NCI-H128 (cell line): ENCODE measurements around the gene CTSV.
"Not testable (repeated sequence)": the region's sequence is repeated elsewhere in the genome, so short reads cannot be mapped to it uniquely, and the experiment has no call there.

Experiments used
- DNase-seq: peaks from one replicate; lab custom pipeline; 2025; ENCODE audit not compliant: unreplicated experiment; lab: John Stamatoyannopoulos, UW

CTSV gene

DNA sequence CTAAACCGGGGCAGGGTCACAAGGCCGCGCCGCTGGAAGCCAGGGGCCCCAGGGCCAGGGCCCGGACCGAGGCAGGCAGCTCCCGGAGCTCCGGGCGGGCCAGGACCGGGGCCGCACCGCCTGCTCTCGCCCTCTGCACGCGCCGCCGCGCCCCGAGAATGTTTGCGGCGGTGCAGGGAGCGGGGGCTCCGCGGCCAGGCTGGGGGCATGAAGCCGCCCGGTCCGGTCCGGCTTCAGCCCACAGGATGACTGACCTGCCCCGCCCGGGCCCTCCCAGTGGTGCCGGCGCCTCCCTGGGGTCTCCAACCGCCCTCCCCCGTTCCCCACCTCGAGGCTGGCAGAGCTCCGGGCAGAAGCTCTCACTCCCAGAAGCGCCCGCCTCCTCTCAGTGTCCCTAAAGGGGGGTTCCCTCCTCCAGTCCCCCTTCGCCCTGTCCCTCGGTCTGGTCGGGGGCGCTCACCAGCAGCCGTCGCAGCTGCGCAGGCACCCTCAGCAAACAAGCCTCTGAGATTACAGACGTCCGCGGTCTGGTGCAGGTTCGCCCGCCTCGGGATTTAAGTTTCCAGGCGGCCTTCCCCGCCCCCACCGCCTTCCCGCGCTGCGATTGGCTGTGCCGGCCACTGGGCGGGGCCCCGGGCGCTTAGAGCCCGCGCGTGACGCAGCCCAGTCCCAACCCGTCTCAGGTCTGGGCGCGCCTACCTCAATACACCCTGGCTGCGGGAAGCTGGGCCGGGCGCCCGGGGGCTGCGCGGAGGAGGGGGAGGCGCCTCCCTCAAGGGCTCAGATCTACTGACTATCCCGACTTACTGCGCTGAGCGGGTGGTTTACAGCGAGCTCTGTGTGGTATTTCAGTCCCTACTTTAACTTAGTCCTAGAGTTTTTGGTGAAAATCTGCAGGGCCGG lies at the start of gene CTSV:
Gene CTSV, minus strand, starts transcription at position 532 of the 903 bp plus-strand sequence. CDS start 1,099 bp downstream, outside the sequence.
- peak; percentile 81 for DNase-seq

DNA sequence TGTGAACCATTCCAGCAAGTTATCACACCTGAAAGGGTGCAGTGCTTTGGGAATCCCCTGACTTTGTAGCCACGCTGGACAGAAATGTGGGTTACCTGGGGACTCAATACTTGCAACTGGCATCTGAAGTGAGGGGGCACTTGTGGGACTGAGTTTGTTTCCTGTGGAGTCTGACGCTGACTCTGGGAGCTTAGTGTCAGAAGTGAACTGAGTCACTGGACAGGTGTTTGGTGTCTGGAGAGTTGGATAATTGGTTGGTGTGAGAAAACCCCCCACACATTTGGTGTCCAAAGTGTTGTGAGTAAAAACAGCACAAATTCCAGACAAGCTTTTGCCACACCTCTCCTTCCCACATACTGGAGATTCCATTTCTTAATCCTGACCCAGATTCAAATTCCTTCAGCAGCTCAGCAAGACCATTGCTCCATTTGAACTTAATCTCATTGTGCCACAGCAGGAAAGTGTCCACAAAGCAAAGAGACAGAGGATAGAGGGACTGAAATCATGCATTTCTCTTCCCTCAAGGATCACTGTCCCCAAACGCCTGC lies 48.8 kb upstream of the CTSV start:
- DNase-seq: not testable (repeated sequence)

DNA sequence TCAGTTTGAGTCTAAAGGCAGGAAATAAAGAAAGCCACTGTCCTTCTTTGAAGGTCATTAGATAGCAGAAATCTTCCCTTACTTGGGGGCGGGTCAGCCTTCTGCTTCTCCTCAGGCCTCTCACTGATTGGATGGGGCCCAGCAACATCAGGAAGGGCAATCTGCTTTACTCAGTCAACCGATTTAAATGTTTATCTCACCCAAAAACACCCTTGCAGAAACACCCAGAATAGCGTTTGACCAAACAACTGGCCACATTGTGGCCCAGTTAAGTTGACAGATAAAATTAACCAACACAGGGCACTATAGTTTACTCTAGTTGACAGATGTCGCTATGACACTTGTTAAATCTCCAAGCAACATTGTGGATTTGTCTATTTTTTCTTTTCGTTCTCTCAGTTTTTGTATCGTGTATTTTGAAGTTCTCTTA lies 45.6 kb upstream of the CTSV start:
- not testable (repeated sequence) for DNase-seq

DNA sequence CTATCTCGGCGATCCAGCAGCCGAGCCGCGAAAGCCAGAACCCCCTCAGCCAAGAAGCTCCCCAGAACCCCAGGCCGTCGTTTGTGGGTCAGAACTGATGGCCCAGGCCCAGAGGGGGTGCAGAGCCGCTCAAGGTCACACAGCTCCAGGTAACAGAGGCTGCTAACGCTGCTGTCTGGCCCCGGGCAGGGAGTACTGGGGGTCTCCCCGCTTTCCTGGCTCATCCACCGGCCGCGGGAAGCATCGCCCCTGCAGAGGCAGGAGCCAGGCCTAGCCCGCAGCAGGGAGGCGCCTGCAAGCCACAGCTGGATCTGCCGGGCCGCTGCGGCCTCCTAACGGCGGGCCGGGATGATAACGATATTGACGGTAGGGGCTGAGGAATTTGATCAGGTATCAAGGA lies 39.4 kb upstream of the CTSV start:
- DNase-seq: no peak

DNA sequence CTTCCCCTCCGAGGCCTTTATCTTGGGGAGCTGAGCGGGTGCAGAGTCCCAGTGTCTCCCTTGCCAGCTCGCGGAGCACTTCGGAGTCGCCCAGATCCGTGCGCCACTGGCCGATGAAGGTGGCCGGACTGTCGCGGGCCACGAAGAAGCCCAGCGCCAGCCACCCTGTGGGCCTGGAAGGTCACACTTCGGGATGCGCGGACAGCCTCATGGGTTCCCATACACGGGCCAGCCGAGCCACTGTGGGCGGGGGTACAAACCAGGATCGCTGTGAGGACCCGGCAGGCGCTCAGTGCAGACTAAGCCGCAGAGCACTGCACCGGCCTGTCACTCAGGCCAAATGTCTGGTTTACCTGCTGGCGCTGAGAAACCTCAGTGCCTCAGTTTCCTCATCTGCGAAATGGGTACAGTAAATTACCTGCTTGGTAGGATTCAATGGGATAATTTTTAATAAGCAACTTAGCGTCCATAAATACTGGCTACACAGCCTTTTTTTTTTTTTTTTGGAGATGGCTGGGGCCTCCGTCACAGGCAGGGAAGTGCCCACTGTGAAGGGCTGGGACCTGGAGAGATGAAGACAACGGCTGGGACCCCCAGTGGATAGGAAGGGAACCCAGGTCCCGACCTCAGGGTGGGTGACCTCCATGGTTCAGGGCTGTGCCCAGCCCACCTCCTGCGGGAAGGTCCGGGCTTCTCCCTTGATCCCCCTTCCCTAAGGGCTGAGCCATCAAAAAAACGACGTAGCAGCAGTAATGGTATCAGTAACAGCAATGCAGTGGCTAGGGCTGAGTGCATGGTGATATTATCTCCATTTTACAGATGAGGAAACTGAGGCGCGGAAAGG lies 38.7 kb upstream of the CTSV start:
- no peak for DNase-seq

DNA sequence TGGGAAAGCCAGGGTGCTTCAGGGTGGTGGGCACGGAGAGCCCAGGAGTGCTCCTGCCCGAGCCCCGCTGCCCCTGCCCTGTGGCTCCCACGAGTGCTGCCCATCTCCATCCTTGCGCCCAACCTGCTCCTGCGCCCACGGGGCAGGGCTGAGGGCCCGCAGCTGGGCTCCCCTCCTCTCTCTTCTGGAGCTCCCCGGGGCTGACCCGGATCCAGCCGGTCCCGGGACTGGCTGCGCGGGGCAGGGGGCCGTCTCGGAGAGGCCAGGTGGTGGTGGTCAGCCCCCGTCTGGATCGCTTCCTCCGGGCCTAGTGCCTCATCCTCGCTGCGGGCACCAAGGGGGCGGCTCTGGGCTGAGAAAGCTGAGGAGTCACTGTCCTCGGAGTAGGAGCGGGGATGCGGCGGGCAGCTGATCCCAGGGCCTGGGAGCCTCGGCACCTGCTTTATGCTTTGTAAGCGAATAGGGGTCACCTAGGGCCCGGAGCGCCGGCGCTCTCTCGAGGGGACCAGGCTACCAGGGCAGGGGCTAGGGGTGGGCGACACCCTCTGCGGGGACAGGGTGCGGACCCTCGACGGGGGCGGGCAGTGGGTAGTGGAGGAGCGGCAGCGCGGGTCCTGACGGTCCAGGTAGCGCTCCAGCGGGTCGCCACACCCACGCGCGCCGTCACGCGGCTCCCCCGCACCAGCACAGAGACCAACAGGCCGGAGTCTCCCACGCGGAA lies 37.9 kb upstream of the CTSV start:
- not testable (repeated sequence) for DNase-seq

DNA sequence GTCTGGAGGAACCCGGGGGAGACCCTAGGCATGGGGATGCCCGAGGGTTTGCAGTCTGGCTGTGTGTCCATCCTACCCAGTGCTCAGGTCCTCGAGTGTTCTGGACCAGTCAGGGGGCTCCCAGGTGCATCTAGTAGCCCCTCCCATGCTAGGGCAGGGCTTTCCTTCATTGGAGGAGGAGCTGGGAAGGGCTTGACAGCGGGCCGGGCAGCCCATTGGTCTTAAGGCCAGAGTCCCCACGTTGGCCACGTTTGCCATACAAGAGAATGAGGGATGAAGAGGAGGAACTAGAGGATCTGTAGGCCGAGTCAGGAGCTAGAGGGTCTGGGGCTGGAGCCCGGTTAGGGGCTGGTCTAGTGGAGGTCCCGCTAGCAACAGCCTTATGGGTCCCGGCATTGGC lies 37.3 kb upstream of the CTSV start:
- no peak for DNase-seq

DNA sequence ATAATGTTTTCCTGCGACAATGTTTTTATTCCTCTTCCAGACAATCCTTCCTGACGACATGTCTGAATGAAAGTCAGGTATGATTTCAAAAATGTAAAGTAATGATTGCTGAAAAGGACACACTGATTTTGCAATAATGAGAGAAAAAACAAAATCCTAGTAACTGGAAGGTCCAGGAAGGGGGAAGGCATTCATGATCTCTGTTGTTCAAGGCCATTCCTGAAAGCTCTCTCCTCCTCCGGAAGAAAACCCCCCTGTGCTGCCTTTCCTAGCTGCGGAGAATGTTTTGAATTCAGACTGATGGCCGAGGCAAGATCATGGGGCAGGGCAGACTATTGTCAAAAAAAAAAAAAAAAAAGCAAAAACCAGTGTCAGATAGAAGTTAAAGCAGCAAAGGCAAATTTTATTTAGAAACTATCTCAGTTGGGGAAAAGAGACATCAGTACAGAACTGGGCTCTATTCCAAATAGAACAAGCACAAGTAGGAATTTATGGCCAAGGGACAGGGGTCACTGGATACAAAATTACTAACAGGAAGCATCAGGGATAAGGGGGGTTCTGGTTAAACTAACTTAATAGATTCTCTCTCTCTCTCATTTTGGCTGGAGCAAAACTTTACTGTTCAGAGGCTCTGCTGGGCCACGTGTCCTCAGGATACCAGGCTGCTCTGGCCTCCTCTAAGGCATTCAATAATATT lies 36.5 kb upstream of the CTSV start:
- DNase-seq: no peak

DNA sequence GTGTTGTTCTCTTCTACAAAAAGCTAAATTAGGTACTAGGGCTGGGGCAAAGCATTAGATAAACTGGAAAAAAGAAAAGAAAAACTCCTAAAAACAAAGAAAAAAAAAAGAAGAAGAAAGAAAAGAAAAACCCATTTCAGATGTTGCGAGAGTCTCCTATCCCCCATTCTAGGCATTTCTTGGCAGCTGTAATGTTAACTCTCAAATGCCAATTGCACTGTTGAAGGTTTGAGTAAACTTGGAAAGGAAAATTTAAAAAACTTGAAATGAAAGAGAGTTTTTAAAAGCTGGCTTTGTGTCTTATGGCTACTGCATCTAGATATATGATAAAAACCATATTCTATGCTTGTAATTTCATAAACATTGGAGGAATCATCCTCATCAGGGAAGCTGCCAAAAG lies 34.6 kb upstream of the CTSV start:
- DNase-seq: no peak

DNA sequence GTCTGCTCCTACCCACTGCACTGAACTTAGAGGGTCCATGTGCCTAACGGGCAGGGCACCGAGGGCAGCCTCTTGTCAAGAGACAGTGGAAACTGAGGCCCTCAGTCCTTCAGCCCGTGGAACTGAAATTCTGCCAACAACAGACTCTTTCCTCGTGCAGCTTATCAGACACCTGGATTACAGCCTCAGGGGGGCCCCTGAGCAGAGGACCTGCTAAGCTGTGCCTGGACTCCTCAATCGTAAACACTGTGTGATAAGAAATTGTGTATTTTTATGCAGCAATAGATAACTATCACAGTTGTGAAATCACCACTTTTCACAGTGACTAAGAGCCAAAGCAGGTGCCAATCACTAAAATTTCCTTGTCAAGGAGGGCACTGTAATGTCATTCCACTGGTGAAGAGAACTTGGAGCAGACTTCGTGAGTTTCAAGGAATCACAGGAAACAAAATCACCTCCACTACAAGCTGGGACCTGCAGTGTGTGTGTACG lies 33.4 kb upstream of the CTSV start:
- no peak for DNase-seq

DNA sequence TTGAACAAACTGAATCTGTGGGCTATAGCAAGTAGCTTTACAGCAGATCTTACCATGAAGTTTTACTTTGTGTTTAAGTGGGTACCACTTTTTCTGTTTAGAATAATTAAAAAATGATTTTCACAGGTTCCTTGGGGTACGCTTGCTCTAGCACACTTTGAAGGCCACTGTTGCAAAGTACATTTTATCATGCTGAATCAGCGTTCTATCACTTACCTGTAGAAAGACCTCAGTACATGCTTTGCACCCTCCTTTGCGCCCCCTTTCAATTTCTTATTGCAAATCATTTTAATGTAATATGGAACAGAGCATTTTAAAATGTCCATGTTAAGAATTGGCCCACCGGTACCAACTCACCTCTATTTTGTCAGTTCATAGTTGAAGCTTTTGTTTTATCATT lies 31.4 kb upstream of the CTSV start:
- not testable (repeated sequence) for DNase-seq

DNA sequence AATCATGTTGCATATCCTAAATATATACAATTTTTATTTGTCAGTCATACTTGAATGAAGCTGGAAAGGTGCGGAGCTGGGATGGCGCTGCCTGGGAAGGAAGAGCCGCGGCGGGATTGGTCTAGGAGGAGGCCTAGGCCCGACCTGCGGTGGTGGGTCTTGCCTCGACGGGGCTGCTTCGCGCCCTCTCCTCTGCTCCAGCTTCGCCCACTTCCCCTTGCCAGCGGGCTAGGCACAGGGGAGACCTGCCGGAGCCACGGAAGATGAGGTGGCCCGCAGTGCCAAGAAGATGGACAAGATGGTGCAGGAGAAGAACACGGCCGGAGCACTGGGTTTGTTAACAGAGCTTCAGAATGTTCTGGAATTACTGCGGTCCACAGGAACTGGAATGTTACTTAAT lies 28.5 kb upstream of the CTSV start:
- no peak for DNase-seq

DNA sequence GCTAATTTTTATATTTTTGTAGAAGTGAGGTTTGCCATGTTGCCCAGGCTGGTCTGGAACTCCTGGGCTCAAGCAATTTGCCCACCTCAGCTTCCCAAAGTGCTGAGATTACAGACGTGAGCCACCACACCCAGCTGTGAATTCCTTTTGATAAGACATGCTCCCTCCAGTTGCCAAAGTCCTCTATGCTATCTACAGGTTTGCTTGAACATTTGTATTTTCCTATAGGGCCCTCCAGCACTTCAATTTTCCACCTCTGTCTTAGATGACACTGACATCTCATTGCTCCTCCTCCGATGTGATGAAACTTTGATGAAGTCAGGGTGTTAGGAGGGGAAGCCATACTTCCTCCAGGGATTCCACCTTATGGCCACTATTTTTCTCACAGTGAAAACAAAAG lies 25.2 kb upstream of the CTSV start:
- DNase-seq: no peak

DNA sequence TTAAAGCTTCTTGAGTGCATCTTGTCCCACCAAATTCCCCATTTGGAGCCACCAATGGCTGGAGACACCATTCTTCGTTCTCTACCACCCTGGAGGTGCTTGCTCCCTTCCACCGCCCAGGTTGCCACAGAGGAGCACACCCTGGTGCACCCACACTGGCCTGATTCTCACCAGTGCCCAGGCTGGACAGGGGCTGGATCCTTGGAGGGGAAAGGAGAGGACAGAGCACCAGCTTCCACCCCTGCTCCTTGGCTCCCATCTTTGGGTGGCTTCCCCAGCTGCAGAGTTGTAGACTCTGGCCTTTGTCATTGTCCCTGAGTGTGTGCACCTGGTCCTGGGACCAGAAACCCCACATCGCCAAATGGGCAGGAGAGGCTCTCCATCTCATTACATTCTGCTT lies 21.9 kb upstream of the CTSV start:
- no peak for DNase-seq

DNA sequence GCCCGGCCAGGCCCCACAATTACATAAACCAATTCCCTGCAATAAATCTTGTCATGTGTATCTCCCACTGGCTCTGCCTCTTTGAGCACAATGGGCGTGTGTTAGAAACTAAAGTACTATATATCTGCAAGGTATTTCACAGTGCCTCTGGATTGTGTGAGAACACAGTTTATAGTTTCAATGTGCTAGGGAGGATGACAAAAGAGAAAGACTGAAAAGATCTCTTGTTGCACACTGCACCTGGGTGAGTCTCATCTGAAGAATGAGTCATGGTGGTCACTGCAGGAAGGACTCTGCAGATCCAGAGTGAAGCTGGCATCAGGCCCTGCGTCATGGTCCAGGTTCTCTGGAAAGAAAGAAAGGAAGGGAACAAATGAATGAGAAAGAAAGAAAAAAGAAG lies 20.7 kb upstream of the CTSV start:
- DNase-seq: no peak

DNA sequence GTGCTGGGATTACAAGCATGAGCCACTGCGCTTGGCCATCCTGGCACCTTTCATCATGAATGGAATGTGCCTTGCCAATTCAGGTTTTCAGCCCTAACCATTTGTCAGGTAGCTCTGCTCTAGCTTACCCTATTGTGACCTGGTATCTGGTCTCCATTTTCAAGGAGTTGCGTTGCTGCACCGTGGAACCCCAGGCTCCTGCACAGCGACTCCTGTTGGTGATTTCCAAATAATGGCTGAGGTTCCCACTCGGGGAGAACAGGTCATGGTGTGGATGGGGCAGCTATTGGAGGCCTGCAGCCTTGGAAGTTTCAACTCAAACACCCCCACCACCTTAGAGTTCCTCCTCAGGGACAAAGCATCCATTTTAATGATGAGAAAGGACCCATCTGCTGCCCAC lies 18.7 kb upstream of the CTSV start:
- no peak for DNase-seq

DNA sequence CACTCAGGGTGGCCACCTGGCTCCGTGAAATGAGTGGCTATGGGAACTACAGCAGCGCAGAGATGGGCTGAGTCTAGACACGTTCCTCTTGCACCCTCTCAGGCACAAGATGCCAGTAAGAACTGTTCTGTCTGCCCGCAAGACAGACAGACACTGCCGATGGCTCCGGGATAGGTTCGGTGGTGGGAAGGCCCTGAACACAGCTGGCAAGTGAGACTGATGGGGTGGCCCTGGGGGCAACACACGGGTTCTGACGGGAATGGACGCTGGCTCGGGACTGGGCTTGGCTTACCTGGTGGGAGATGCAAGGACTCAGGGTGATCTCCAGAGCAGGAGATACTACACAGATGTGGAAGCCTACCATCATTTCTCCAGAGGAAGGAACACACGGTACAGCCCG lies 16.9 kb upstream of the CTSV start:
- DNase-seq: not testable (repeated sequence)

DNA sequence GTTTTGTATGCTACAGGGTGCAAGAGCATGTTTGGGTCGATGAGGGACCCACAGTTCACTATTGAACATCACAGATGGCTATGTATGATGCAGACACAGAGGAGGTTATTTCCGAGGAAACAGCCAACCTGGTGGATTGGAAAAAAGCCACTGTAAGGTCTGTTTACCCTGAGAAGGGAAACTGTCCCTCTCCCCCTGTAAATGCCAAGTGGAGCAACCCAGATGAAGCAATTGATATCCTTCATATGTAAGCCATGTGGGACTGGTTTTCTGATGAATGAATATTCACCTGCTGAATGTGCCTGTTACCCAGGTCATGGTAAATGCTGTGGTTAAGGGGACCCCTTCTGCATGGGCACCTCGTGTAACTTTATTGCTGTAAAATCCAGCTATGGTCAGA lies 14.8 kb upstream of the CTSV start:
- no peak for DNase-seq

DNA sequence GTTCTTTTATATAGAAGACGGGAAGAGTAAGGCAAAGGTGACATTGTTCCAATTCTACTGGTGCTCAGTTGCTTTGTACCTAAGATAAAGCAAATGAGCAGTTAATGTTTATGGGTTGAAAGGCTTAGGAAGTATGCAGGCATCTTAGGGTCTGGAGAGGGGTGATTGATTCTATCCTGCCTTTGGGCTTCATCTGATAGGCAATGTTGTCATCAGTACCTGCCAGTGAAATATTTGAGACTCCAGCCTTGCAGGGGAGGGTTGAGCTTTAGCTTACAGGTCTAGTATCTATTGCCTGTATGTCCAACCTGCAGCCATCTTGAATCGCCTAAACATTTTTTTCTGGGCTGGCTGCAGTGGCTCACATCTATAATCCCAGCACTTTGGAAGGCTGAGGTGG lies 13.8 kb upstream of the CTSV start:
- no peak for DNase-seq

DNA sequence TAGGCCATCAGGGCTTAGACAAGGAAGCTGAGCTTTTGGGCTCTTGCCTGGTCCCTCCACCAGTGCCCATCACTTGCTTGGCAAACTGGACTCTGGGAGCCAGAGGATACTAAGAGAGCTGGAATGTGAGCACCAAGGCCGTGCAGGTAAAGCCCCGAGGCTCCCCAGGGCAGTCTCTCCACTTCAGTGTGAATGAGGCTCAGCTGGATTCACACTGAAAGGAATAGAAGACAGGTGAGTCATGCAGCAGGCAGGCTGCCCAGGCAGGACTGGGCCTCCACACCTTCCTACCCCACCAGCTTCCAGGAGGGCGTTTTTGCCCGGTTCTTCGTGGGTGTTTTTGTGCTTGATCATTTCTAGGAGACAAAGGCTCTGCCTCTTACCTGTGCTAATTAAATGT lies 7.3 kb upstream of the CTSV start:
- DNase-seq: no peak
